Measurements from ENCODE around the gene TMPRSS4. TPM values are rescaled to one million over a fixed set of nuclear protein-coding genes. Genes with fewer than 3 reads are reported as not detected.

TMPRSS4 gene
- total and polyA plus RNA-seq, 9 donors, result 0.07 to 5.2 (median 0.25) TPM; not detected in 1

- Histone ChIP-seq H3K4me1 (ENCODE audit: control insufficient read depth, insufficient read depth, low read length) (no peaks in the 10 kb centered on the region), H3K4me3 (ENCODE audit: low read length) (no peak overlapping the region), H3K27me3 (ENCODE audit: control insufficient read depth, insufficient read depth, low read length) (peaks cover 3% of the 10 kb centered on the region), H3K27ac (ENCODE audit: low read length) (no peak overlapping the region), H3K36me3 (ENCODE audit: control insufficient read depth, insufficient read depth, low read length) (no peaks in the 10 kb centered on the region), H3K9me3 (replicated peaks; ENCODE audit: control insufficient read depth, low read depth, low read length) (no peaks in the 10 kb centered on the region)
- WGBS (ENCODE audit: insufficient coverage), result 94% methylated on average over 6 of the region's 9 CpGs
- no peak for DNase-seq
Observed at GRCh38 chr11:118064956-118065355, 11.9 kb upstream of the TMPRSS4 start.

GRCh38 chr11:118065384-118065783 lies 11.5 kb upstream of the TMPRSS4 start:
- no CpG with 5 or more reads among the region's 3 CpGs for WGBS (ENCODE audit: insufficient coverage)

GRCh38 chr11:118067006-118067405 lies 9.9 kb upstream of the TMPRSS4 start:
- Histone ChIP-seq H3K36me3 (ENCODE audit: control insufficient read depth, insufficient read depth, low read length) (no peaks in the 10 kb centered on the region), H3K4me1 (ENCODE audit: control insufficient read depth, insufficient read depth, low read length) (peaks cover 4% of the 10 kb centered on the region), H3K4me3 (ENCODE audit: low read length) (no peak overlapping the region), H3K27ac (ENCODE audit: low read length) (no peak overlapping the region), H3K27me3 (ENCODE audit: control insufficient read depth, insufficient read depth, low read length) (peaks cover 3% of the 10 kb centered on the region), H3K9me3 (replicated peaks; ENCODE audit: control insufficient read depth, low read depth, low read length) (no peaks in the 10 kb centered on the region)
- 92% methylated on average over 7 of the region's 8 CpGs for WGBS (ENCODE audit: insufficient coverage)
- DNase-seq, result no peak

More at GRCh38 chr11:118065384-118065783, 11.5 kb upstream of the TMPRSS4 start:
- no peak overlapping the region for H3K27ac ChIP-seq (ENCODE audit: low read length)
- H3K27me3 ChIP-seq (ENCODE audit: control insufficient read depth, insufficient read depth, low read length), result peaks cover 3% of the 10 kb centered on the region
- H3K4me3 ChIP-seq (ENCODE audit: low read length), result no peak overlapping the region
- no peak for DNase-seq
- H3K36me3 ChIP-seq (ENCODE audit: control insufficient read depth, insufficient read depth, low read length), result no peaks in the 10 kb centered on the region
- no peaks in the 10 kb centered on the region for H3K4me1 ChIP-seq (ENCODE audit: control insufficient read depth, insufficient read depth, low read length)
- H3K9me3 ChIP-seq (replicated peaks; ENCODE audit: control insufficient read depth, low read depth, low read length), result no peaks in the 10 kb centered on the region

- no peaks in the 10 kb centered on the region for H3K36me3 ChIP-seq (ENCODE audit: control insufficient read depth, insufficient read depth, low read length)
- peaks cover 3% of the 10 kb centered on the region for H3K27me3 ChIP-seq (ENCODE audit: control insufficient read depth, insufficient read depth, low read length)
- peaks cover 4% of the 10 kb centered on the region for H3K4me1 ChIP-seq (ENCODE audit: control insufficient read depth, insufficient read depth, low read length)
- H3K9me3 ChIP-seq (replicated peaks; ENCODE audit: control insufficient read depth, low read depth, low read length), result no peaks in the 10 kb centered on the region
- no peak overlapping the region for H3K27ac ChIP-seq (ENCODE audit: low read length)
- H3K4me3 ChIP-seq (ENCODE audit: low read length), result no peak overlapping the region
- WGBS (ENCODE audit: insufficient coverage), result 31% methylated on average over 19 of the region's 24 CpGs
- DNase-seq, result peak; percentile 47
Observed at GRCh38 chr11:118068206-118068944, 8.5 kb upstream of the TMPRSS4 start.

GRCh38 chr11:118068945-118069612 lies 7.8 kb upstream of the TMPRSS4 start:
- no peaks in the 10 kb centered on the region for H3K9me3 ChIP-seq (replicated peaks; ENCODE audit: control insufficient read depth, low read depth, low read length)
- peaks cover 3% of the 10 kb centered on the region for H3K27me3 ChIP-seq (ENCODE audit: control insufficient read depth, insufficient read depth, low read length)
- no peak for DNase-seq
- H3K4me3 ChIP-seq (ENCODE audit: low read length), result no peak overlapping the region
- no peaks in the 10 kb centered on the region for H3K36me3 ChIP-seq (ENCODE audit: control insufficient read depth, insufficient read depth, low read length)
- H3K4me1 ChIP-seq (ENCODE audit: control insufficient read depth, insufficient read depth, low read length), result peaks cover 4% of the 10 kb centered on the region
- WGBS (ENCODE audit: insufficient coverage), result 86% methylated on average over 6 of the region's 10 CpGs
- no peak overlapping the region for H3K27ac ChIP-seq (ENCODE audit: low read length)

GRCh38 chr11:118071416-118072030 lies 5.4 kb upstream of the TMPRSS4 start:
- Histone ChIP-seq H3K4me1 (ENCODE audit: control insufficient read depth, insufficient read depth, low read length) (peaks cover 4% of the 10 kb centered on the region), H3K4me3 (ENCODE audit: low read length) (no peak overlapping the region), H3K36me3 (ENCODE audit: control insufficient read depth, insufficient read depth, low read length) (no peaks in the 10 kb centered on the region), H3K27ac (ENCODE audit: low read length) (no peak overlapping the region), H3K27me3 (ENCODE audit: control insufficient read depth, insufficient read depth, low read length) (no peaks in the 10 kb centered on the region), H3K9me3 (replicated peaks; ENCODE audit: control insufficient read depth, low read depth, low read length) (no peaks in the 10 kb centered on the region)
- DNase-seq, result no peak
- 76% methylated on average over 2 of the region's 3 CpGs for WGBS (ENCODE audit: insufficient coverage)

- peaks cover 6% of the 10 kb centered on the region for H3K27me3 ChIP-seq (ENCODE audit: control insufficient read depth, insufficient read depth, low read length)
- peaks cover 4% of the 10 kb centered on the region for H3K4me1 ChIP-seq (ENCODE audit: control insufficient read depth, insufficient read depth, low read length)
- 61% methylated on average over 5 of the region's 9 CpGs for WGBS (ENCODE audit: insufficient coverage)
- no peak overlapping the region for H3K27ac ChIP-seq (ENCODE audit: low read length)
- H3K36me3 ChIP-seq (ENCODE audit: control insufficient read depth, insufficient read depth, low read length), result no peaks in the 10 kb centered on the region
- no peaks in the 10 kb centered on the region for H3K9me3 ChIP-seq (replicated peaks; ENCODE audit: control insufficient read depth, low read depth, low read length)
- H3K4me3 ChIP-seq (ENCODE audit: low read length), result no peak overlapping the region
- DNase-seq, result no peak
Observed at GRCh38 chr11:118073554-118073953, 3.3 kb upstream of the TMPRSS4 start.

GRCh38 chr11:118074091-118074685 lies 2.7 kb upstream of the TMPRSS4 start:
- Histone ChIP-seq H3K4me3 (ENCODE audit: low read length) (no peak overlapping the region), H3K4me1 (ENCODE audit: control insufficient read depth, insufficient read depth, low read length) (peaks cover 4% of the 10 kb centered on the region), H3K27ac (ENCODE audit: low read length) (no peak overlapping the region), H3K36me3 (ENCODE audit: control insufficient read depth, insufficient read depth, low read length) (no peaks in the 10 kb centered on the region), H3K27me3 (ENCODE audit: control insufficient read depth, insufficient read depth, low read length) (peaks cover 11% of the 10 kb centered on the region), H3K9me3 (replicated peaks; ENCODE audit: control insufficient read depth, low read depth, low read length) (no peaks in the 10 kb centered on the region)
- DNase-seq, result no peak
- WGBS (ENCODE audit: insufficient coverage), result 71% methylated on average over 6 of the region's 11 CpGs

GRCh38 chr11:118074785-118075184 lies 2.1 kb upstream of the TMPRSS4 start:
- Histone ChIP-seq H3K4me1 (ENCODE audit: control insufficient read depth, insufficient read depth, low read length) (peaks cover 4% of the 10 kb centered on the region), H3K9me3 (replicated peaks; ENCODE audit: control insufficient read depth, low read depth, low read length) (no peaks in the 10 kb centered on the region), H3K4me3 (ENCODE audit: low read length) (no peak overlapping the region), H3K27ac (ENCODE audit: low read length) (no peak overlapping the region), H3K27me3 (ENCODE audit: control insufficient read depth, insufficient read depth, low read length) (peaks cover 17% of the 10 kb centered on the region), H3K36me3 (ENCODE audit: control insufficient read depth, insufficient read depth, low read length) (no peaks in the 10 kb centered on the region)
- 47% methylated on average over 2 of the region's 2 CpGs for WGBS (ENCODE audit: insufficient coverage)
- DNase-seq, result no peak

GRCh38 chr11:118078911-118079411 lies 2.1 kb downstream of the TMPRSS4 start:
- no peak for DNase-seq

More at GRCh38 chr11:118078911-118079411, 2.1 kb downstream of the TMPRSS4 start:
- H3K27ac ChIP-seq (ENCODE audit: low read length), result no peak overlapping the region
- H3K4me3 ChIP-seq (ENCODE audit: low read length), result no peak overlapping the region
- H3K4me1 ChIP-seq (ENCODE audit: control insufficient read depth, insufficient read depth, low read length), result peaks cover 2% of the 10 kb centered on the region
- H3K36me3 ChIP-seq (ENCODE audit: control insufficient read depth, insufficient read depth, low read length), result no peaks in the 10 kb centered on the region
- H3K9me3 ChIP-seq (replicated peaks; ENCODE audit: control insufficient read depth, low read depth, low read length), result no peaks in the 10 kb centered on the region
- peaks cover 27% of the 10 kb centered on the region for H3K27me3 ChIP-seq (ENCODE audit: control insufficient read depth, insufficient read depth, low read length)
- WGBS (ENCODE audit: insufficient coverage), result 38% methylated on average over 3 of the region's 5 CpGs
